Fibroblast of gingiva (primary cell): ENCODE measurements around the gene LRRC4B.

Experiments
- DNase-seq: peaks from one replicate; pipeline ENCODE4 v3.0.0-alpha.2; 2011; ENCODE audit warnings: low read depth

LRRC4B gene

DNA sequence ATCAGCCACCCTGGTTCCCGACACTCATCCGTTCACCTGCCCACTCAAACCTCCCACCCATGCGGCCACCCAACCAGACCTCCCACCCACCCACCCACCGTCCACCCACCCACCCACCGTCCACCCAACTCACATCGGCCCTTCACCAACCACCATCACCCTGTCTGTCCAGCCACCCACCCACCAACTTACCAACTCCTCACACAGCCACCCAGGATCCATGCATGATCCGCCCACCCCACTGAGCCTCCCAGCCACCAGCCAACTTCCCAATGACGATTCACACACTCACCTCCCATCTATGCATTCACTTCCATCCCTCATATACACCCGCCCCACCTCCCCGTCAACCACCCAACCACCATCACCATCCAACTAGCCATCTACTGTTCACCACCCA lies 61.5 kb downstream of the LRRC4B start:
- DNase-seq = no peak

DNA sequence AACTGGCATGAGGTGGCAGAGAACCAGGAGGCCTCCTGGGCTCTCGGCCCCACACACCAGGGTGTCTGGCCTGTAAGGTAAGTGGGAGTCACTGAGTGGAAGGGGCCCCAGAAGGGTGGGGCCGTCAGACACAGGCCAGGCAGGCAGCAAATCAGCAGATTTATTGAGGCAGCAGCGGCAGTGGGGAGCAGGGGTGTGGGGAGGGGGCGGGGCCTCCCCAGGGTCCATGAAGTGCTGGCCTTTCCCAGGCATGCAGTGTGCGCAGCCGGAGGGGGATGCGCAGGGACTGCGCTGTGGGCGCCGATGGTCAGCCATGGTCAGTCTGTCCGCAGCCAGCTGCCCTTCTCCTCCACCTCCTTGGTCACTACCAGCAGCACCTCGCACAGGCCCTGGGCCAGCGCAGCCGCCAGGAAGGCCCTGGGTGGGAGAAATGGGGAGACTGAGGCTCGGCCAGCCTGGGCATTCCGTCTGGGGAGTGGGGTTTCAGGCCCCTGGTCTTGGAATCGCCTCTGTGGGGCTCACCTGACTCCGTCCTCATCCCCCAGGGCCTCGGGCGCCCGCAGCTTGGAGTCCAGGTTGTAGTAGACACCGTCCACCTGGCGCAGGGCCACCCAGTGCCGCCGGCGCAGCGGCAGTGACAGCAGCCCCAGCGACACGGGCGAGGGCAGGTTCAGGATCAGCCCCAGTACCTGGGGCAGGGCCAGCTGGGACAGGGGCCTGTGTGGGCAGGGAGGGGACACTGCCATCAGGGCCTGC lies 62.2 kb downstream of the LRRC4B start:
- DNase-seq = no peak

DNA sequence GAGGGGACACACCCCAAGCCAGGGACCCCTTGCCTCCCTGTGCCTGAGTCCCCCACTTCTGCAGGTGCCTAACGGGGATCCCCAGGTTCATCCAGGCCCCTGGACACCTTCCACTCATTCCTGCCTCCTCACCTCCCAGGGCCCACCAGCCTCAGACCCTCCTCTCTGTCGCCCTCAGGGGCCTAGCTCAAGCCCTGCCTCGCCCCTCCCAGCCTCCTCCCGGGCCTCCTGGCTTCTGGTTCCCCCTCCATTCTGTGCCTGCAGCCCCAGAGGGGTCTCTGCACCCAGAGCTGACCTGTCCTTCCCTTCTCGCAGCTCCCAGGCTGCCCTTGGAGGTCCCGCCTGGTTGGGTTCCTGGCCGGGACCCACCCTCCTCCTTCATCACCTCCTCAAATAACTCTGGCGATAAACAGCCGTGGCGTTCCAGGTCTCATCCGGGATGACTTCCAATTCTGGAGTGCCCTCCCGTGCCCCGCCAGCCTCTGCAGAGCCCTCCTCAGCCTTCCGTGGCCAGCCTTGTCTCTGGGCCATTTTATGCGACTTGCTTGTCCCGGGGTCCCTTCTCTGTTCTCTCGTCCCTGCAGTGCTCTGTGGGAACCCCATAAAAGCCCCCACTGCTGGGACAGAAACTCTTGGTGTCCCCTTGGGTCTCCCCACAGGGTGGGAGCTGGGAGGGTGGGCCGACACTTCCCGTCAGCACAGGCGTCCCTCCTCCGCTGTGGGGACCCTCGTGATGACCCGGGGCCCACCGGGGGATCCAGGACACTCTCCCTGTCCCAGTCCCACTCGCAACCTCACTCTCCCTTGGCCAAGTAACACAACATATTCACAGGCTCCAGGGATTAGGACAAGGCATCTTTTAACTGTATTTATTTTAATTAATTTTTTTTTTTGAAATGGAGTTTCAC lies 66.4 kb downstream of the LRRC4B start:
- DNase-seq = no peak

DNA sequence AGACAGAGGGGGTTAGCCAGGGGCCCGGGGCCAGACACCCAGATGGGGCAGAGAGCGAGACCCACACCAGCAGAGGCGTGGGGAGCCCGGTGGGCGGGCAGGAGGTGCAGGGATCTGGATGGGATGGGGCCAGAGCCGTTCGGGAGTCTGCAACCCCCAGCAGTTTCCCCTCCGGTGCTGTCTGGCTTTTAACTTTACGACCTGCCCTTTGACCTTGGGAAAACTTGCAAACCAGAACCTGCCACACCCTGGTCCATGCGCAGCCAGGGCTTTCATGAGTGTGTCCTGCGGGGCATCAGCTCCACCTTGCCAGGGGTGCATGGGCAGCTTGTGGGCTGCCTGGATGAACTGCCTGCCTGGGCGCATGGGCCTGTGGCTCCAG lies 67.1 kb downstream of the LRRC4B start:
- DNase-seq = no peak

DNA sequence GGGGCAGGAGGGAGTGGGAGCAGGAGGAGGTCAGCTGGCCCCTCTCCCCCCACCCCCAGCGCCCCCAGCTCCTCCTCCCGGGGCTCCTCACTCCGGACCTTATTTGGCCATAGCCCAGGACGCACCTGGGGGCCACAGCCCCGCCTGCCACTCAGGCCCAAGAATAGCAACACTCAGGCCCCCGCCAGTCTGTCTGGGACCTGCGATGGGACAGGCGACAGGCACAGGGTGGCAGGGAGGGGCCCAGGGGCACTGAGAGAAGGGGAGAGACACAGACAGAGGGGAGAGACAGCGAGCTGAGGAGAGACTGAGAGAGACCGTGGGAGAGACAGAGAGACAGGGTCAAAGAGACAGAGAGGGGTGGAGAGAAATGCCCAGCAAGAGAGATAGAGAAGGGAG lies 67.5 kb downstream of the LRRC4B start:
- no peak for DNase-seq

DNA sequence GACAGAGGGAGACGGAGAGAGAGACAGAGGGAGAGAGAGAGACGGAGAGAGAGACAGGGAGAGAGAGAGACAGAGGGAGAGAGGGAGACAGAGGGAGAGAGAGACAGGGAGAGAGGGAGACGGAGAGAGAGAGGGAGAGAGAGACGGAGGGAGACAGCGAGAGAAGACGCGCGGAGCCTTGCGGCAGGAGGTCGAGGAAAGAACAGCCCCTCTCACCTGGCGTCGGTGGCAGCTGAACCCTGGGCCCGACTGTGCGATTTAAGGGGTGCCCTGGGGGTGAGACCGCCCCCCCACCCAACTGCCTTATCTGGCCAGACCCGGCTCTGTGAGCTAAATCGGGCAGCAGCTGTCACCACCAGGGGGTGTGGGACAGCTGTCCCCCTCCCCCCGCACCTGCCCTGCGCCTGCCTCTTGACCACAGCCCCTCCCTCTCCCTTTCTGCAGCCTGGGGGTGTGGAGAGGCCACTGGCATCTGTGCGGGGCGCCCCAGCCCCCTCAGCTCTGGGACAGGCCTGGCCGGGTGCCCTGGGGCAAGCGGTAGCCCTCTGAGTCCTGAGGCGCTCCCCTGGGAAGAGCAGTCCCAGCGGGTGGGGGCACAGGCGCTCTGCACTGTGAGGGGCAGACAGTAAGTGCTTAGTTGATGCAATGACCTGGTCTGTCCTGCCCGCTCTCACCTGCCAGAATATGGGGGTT lies 68.0 kb downstream of the LRRC4B start:
- no peak for DNase-seq

DNA sequence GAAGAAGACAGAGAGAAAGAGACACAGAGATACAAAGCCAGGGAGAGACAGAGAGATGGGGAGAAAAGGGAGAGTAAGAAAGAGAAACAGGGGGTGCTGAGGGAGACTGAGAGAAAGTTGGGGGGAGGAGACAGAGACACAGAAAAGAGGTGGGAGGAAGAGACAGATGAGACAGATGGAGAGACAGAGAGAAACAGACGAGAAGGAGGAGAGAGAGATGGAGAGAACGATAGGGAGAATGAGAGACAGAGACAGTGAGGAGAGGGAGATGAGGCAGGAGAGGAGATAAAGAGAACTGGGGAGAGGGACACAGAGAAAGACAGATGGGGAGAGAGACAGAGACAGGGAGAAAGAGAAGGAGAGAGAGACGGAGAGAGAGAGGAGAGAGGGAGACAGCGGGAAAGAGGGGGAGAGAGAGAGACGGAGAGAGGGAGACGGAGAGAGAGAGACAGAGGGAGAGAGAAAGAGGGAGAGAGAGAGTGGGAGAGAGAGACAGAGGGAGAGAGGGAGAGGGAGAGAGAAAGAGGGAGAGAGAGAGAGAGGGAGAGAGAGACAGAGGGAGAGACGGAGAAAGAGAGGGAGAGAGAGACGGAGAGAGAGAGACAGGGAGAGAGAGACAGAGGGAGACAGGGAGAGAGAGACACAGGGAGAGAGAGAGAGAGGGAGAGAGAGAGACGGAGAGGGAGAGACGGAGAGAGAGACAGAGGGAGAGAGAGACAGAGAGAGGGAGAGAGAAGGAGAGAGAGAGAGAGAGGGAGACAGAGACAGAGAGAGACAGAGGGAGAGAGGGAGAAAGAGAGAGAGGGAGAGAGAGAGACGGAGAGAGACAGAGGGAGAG lies 69.8 kb downstream of the LRRC4B start:
- no peak for DNase-seq

DNA sequence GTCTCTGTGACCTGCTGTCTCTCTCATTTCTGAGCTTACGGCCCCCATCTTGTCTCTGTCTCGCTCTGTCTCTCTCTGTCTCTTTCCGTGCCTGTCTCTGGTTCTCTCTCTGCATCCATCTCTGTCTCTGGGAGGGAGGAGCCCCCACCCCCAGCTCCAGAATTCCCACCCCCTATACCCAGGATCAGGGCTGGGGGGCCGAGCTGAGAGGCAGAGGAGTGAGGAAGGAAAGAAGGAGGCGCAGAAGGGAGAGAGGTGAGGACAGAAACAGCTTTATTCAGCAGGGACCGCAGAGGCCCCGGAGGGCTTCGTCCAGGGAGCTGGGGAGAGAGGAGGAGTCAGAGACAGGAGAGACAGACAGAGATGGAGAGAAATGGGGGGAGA lies 71.2 kb downstream of the LRRC4B start:
- no peak for DNase-seq

DNA sequence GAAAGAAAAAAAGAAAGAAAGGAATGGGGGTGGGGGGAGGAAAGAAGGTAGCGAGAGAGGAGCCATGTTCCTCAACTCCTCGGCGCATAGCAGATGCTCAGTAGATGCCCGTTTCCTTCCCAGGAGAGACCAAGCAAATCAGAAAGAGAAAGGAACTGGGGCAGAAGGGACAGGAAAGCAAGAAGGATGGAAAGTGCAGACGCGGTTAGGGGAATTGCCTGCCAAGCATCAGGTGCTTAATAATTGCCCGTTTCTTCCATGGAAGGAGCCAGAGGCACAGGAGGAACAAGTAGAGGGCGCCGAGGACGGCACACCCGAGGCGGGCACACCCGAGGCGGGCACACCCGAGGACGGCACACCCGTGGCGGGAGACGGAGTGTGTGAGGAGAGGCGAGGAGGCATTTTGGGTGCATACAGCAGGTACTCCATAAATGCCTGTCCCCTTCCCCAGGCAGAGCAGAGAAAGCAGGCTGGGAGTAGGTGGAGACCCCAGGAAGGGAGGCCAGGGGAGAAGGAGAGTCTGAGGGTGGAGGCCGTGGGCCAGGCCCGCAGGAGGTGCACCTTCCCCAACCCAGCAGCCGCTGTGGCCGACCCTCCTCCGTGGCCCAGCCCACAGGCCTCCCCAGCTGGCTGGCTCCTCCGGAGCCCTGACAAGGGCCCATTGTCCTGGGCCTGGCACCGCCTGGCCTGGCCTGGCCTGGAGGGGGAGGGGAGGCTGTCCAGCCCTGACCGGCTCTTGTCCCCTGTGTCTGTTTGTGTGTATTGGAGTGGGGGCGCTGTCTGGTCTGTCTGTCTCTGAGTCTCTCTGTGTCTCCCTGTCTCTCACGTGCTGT lies 71.8 kb downstream of the LRRC4B start:
- DNase-seq = no peak

DNA sequence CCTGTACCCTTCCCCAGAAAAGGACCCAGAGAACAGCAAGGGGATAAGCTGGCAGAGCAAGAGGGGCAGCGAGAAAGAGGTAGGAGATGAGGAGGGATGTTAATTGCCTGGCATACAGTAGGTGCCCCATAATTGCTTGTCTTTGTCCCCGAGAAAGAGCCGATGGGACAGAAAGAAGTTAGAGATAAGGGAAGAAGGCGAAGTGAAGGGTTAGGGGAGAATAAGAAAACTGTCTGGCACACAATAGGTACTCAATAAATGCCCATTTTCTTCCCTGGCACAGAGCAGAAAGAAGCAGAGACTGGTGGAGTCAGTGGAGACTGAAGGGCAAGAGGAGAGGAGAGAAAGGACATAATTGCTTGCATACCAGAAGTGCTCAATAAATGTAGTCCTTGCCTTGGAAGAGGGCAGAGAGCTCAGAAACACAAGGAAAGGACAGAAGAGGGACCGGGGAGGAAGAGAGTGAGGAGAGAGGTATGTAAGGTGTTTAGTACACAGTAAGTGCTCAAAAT lies 73.2 kb downstream of the LRRC4B start:
- no peak for DNase-seq

DNA sequence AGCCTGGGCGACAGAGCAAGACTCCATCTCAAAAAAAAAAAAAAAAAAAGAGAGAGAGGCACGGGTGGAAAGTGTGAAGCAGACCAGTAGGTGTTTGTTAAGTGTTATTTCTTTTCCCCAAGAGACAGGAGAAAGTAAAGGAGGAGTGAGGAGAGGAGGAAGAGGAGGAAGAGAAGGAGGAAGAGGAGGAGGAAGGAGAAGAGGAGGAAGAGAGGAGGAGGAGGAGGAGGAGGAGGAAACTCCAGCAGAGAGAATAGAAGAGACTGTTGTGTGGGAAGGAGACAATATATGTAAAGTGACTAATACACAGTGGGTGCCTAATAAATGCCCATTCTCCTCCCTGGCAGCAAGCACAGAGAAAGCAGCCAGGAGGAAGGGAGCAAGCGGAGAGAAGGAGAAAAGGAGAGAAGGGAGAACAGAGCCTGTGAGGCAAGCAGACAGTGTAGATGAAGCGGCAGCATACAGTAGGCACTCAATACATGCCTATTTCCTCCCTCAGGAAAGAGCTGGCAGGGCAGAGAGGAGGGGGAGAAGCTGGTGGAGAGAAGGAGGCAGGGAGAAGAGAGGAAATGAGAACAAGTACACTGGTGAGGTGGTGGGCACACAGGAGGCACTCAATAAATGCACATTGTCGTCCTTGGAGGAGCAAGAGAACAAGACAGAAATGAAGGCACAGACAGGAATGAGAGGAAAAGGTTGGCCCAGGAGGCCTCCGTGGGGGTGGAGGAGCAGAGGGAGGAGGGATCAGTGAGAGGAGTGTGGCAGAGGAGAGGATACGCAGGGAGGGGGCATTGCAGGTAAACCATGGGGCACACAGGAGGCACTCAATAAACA lies 73.8 kb downstream of the LRRC4B start:
- no peak for DNase-seq

DNA sequence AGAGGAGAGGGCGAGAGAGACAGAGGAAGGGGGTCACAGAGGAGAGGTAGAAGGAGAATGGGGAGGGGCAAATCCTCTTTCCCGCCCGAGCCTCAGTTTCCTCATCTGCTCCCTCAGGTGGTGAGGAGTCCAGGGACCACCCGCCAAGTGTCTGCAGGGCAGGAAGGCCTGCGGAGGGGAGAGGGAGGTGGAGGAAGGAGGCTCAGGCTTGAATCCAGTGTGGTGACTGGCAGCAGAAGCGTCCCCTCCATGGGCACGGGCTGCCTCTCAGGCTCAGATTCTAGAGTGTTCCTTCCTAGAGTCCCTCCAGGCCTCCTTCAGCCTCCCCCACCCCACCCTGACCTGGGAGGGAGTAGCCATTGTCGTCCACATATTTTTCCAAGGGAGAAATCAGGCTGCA lies 75.1 kb downstream of the LRRC4B start:
- no peak for DNase-seq

DNA sequence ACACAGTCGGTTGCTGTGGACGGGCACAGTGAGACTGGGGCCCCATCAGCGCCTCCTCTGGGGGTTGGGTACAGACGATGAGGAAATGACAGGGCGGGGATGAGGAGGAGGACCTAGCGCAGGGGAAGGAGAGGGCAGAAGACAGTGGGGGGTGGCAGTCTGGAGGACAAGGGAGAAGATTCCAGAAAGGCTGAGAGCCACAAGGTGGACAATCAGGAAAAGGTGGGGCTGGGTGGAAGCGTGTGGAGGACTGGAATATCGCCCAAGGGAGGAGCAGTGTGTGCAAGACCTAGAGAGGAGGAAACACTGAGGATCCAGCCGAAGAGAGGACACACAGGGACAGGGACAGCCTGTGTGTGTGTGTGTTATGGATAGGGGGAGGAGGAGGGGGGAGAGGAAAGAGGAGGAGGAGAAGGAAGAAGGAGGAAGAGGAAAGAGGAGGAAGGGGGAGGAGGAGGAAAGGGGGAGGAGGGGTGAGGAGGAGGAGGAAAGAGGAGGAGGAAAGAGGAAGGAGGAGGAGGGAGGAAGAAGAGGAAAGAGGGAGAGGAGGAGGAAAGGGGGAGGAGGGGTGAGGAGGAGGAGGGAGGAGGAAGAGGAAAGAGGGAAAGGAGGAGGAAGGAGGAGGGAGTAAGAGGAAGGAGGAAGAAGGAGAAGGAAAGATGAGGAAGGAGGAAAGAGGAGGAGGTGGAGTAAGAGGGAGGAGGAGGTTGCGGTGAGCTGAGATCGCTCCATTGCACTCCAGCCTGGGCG lies 75.8 kb downstream of the LRRC4B start:
- no peak for DNase-seq

DNA sequence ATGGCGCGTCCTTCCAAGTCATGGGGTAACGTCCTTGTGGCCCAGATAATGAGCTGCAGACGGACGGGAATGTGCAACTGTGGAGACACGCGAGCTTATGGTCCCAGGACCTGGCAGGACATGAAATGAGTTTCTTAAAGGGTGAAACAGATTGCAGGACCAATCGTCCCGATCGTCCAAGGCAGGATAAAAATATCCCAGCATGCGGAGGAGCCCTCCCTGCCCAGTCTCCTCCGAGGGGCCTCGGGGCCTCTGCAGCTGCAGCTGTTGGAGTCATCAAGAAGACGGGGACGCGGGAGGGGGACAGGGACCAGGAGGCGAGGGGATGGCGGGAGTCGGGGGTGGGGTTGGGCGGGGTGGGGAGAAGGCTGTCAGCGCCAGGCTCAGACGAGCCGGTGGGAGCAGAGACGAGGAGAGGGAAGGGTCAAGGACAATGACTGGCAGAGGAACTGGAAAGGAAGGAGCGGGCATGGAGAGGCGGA lies 77.2 kb downstream of the LRRC4B start:
- no peak for DNase-seq

DNA sequence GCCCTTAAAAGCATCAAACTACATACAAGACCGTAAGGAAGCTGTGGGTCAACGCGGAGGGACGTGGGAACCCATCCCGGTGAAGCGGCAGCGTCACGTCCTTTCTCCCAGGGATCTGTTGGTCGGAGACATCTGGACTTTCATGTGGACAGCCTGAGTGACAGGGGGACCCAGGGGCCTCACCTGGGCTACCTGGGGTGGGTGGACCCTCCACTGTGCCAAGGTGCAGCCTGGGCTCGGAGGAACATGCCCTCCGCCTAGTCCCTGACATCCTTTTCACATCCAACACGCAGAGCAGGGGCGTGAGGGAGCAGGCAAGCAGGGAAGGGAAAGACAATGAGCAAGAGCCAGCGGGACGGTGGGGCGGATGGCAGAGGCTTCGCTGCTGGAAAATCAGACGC lies 77.8 kb downstream of the LRRC4B start:
- no peak for DNase-seq

DNA sequence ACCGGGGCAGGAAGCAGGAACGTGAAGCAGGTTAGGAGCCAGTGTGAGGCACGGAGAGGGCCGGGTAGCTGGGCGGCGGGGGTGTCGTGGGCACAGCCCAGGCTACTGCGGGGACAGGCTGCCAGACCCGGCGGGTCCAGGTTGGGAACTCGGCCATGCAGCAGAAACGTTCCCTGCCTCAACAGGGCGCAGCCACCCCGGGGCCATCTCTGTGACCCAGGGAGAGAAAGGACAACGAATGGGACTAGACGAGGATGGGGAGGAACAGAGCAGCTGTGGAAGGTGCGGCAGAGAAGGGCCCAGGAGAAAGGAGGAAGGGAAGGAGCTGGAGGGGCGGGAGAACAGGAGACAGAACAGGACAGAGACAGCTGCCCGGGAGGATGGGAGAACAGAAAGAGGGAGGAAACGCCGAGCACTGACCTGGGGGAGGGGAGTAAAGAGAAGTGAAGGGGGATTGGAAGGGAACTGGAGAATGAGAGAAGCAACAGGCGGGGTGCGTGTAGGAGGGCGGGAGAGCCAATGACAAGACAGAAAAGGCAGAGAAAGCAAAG lies 78.7 kb downstream of the LRRC4B start:
- DNase-seq = no peak

DNA sequence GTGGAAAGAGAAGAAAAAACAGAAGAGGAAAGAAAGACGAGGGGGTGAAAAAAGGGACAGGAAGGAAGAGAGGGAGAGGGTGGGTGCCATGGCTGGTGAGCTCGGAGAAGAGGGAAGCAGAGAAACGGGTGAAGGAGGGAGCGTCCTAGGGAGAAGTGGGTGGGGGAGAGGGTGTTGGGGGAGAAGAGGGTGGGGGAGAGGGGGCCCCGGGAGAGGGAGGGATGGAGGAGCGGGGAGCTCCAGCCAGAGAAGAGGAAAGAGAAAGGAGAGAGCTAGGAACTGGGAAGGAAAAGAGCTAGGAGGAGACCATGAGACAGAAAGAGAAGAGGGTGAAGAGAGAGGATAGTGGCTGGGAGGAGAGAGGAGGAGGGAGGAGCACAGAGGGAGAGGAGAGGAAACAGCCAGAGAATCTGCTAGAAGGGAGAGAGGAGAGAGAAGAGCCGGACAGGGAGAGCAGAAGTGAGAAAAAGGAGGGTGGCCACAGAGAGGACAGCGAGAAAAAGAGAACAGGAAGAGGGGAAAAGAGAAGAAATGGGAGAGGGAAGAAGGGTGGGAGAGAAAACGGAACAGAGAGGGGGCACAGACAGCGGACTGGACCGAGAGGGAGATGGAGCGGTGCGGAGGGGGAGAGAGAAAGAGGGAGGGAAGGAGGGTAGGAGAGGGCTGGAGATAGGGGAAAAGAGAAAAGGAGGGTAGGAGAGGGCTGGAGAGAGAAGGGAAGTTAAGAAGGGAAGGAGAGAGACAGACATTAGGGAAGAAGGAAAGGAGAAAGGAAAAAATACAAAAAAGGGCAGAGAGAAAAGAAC lies 79.6 kb downstream of the LRRC4B start:
- no peak for DNase-seq
